Liver (tissue), 9 donors: ENCODE data around the gene GPHA2. TPM values are rescaled to one million over a fixed set of nuclear protein-coding genes. Genes with fewer than 3 reads are reported as not detected.
A peak's percentile ranks its signal among the peaks of the same experiment; 100 is the strongest.

Experiments used
- DNase-seq: peaks from one replicate; pipeline ENCODE4 v3.0.0-alpha.2; 2017; ENCODE audit warnings: low spot score
- H3K27ac ChIP-seq, 2 donors: one replicate each; pipeline ENCODE4 v1.7.0; 2013; ENCODE audit warnings: inconsistent platforms in 2 of 2, low read length in 2 of 2, control low read depth in 1 of 2, low read depth in 1 of 2, mild to moderate bottlenecking in 1 of 2
- H3K27me3 ChIP-seq, 4 donors: one replicate each; pipeline versions ENCODE4 v1.6.1 to v1.7.0; 2013; ENCODE audit warnings: low read length in 3 of 4, inconsistent platforms in 1 of 4, mild to moderate bottlenecking in 1 of 4, moderate library complexity in 1 of 4; ENCODE audit not compliant: control insufficient read depth in 4 of 4, insufficient read depth in 4 of 4
- H3K36me3 ChIP-seq, 4 donors: one replicate each; pipeline versions ENCODE4 v1.6.1 to v1.7.0; 2013; ENCODE audit warnings: low read length in 3 of 4, mild to moderate bottlenecking in 3 of 4, low read depth in 1 of 4, moderate library complexity in 1 of 4; ENCODE audit not compliant: control insufficient read depth in 4 of 4, insufficient read depth in 3 of 4
- H3K4me1 ChIP-seq, 4 donors: one replicate each; pipeline versions ENCODE4 v1.6.1 to v1.7.0; 2013; ENCODE audit warnings: low read length in 3 of 4, mild to moderate bottlenecking in 3 of 4, moderate library complexity in 1 of 4; ENCODE audit not compliant: control insufficient read depth in 4 of 4, insufficient read depth in 4 of 4
- H3K4me3 ChIP-seq, 3 donors: one replicate each; pipeline versions ENCODE4 v1.6.1 to v1.7.0; 2013; ENCODE audit warnings: low read length in 3 of 3, control low read depth in 1 of 3, low read depth in 1 of 3, mild to moderate bottlenecking in 1 of 3
- H3K9ac ChIP-seq, 2 donors: one replicate each; pipeline ENCODE4 v1.7.0; 2013; ENCODE audit warnings: low read length in 2 of 2, mild to moderate bottlenecking in 2 of 2, moderate library complexity in 2 of 2, control low read depth in 1 of 2, low read depth in 1 of 2
- H3K9me3 ChIP-seq, 4 donors: one replicate each; pipeline versions ENCODE4 v1.6.1 to v1.7.0; 2013; ENCODE audit warnings: low read length in 3 of 4; ENCODE audit not compliant: control insufficient read depth in 4 of 4
- ATF3 ChIP-seq: IDR thresholded peaks from 2 replicates; pipeline ENCODE4 v1.6.1; 2016; ENCODE audit warnings: antibody characterized with exemption
- CTCF ChIP-seq: fragments of 150-350 bp; IDR thresholded peaks from 2 replicates; pipeline ENCODE4 v1.5.1; 2017; ENCODE audit warnings: improper control_type of control experiment, low read depth, low read length; ENCODE audit not compliant: missing input control
- EGR1 ChIP-seq, 2 donors: IDR thresholded peaks; 2 replicates each; pipeline ENCODE4 v1.6.1; 2016 to 2018; ENCODE audit warnings: antibody characterized with exemption in 2 of 2, low read depth in 2 of 2
- FOXA1 ChIP-seq: IDR thresholded peaks from 2 replicates; pipeline ENCODE4 v1.6.1; 2016; ENCODE audit warnings: antibody characterized with exemption
- FOXA2 ChIP-seq: IDR thresholded peaks from 2 replicates; pipeline ENCODE4 v1.6.1; 2016; ENCODE audit warnings: antibody characterized with exemption
- GABPA ChIP-seq, 2 donors: IDR thresholded peaks in 1 of 2; conservative IDR thresholded peaks in 1 of 2; 2 replicates each; pipeline ENCODE4 v1.6.1; 2016; ENCODE audit warnings: antibody characterized with exemption in 2 of 2, mild to moderate bottlenecking in 1 of 2, moderate library complexity in 1 of 2
- HNF4A ChIP-seq, 2 donors: conservative IDR thresholded peaks; 2 replicates each; pipeline ENCODE4 v1.6.1; 2016; ENCODE audit warnings: antibody characterized with exemption in 2 of 2, mild to moderate bottlenecking in 2 of 2
- HNF4G ChIP-seq: IDR thresholded peaks from 2 replicates; pipeline ENCODE4 v1.6.1; 2016; ENCODE audit warnings: antibody characterized with exemption
- JUND ChIP-seq, 2 donors: IDR thresholded peaks; 2 replicates each; pipeline ENCODE4 v1.6.1; 2016; ENCODE audit warnings: antibody characterized with exemption in 2 of 2
- MAX ChIP-seq: IDR thresholded peaks from 2 replicates; pipeline ENCODE4 v1.6.1; 2016; ENCODE audit warnings: antibody characterized with exemption
- NR2F2 ChIP-seq: IDR thresholded peaks from 2 replicates; pipeline ENCODE4 v1.6.1; 2016; ENCODE audit warnings: antibody characterized with exemption
- RAD21 ChIP-seq, 2 donors: IDR thresholded peaks; 2 replicates each; pipeline ENCODE4 v1.6.1; 2016; ENCODE audit warnings: antibody characterized with exemption in 2 of 2, mild to moderate bottlenecking in 2 of 2
- REST ChIP-seq: IDR thresholded peaks from 2 replicates; pipeline ENCODE4 v1.6.1; 2016; ENCODE audit warnings: antibody characterized with exemption, mild to moderate bottlenecking
- RXRA ChIP-seq, 2 donors: IDR thresholded peaks; 2 replicates each; pipeline ENCODE4 v1.6.1; 2017 to 2018; ENCODE audit warnings: antibody characterized with exemption in 2 of 2, mild to moderate bottlenecking in 1 of 2
- SP1 ChIP-seq: IDR thresholded peaks from 2 replicates; pipeline ENCODE4 v1.6.1; 2018; ENCODE audit warnings: antibody characterized with exemption, mild to moderate bottlenecking
- TAF1 ChIP-seq: conservative IDR thresholded peaks from 2 replicates; pipeline ENCODE4 v1.6.1; 2016; ENCODE audit warnings: antibody characterized with exemption, mild to moderate bottlenecking
- YY1 ChIP-seq: IDR thresholded peaks from 2 replicates; pipeline ENCODE4 v1.6.1; 2016; ENCODE audit warnings: antibody characterized with exemption, mild to moderate bottlenecking
- ZBTB33 ChIP-seq: IDR thresholded peaks from 2 replicates; pipeline ENCODE4 v1.6.1; 2016; ENCODE audit warnings: antibody characterized with exemption
- WGBS: extraction: QIAGEN DNeasy Blood & Tissue Kit; methylation state at CpG from one replicate; pipeline ENCODE4 v1.1.7; 2013; 5-methylcytosine and 5-hydroxymethylcytosine counted together
- polyA plus RNA-seq, 2 donors: library from polyadenylated mRNA; stranded (reverse) in 1 of 2; unstranded in 1 of 2; fragments of 200-250 nt in 1 of 2; fragments of >200 nt in 1 of 2; fragmentation: Nextera tagmentation in 1 of 2; extraction: Ambion mirVana in 1 of 2; gene quantifications; one replicate each; pipeline versions ENCODE4 v1.2.1 to v1.2.3, GENCODE V29; 2013 to 2015
- total RNA-seq, 2 donors: library from RNA; depleted of rRNA; stranded (reverse); fragments of >200 nt; gene quantifications; one replicate each; pipeline ENCODE4 v1.2.3, GENCODE V29; 2014
- donor health status: healthy.
- donor health status: healthy.
- donor health status: healthy.
- donor health status: healthy.
- donor health status: healthy.

Gene GPHA2
- total and polyA plus RNA-seq, 4 donors: not detected

GRCh38 chr11:64891215-64891848, 44.4 kb downstream of the GPHA2 start:
- peak overlapping the region; percentile 86 to 89 for H3K27ac ChIP-seq
- H3K4me3 ChIP-seq: peak overlapping the region; percentile 50 to 83 (median 81)
- H3K36me3 ChIP-seq: peaks cover 0 to 10% (median 3%) of the 10 kb centered on the region in 4 donors
- no peaks in the 10 kb centered on the region for H3K27me3 ChIP-seq
- H3K9ac ChIP-seq: peak overlapping the region; percentile 29 to 57
- no peak for DNase-seq
- H3K4me1 ChIP-seq: peaks cover 21 to 61% (median 49%) of the 10 kb centered on the region in 4 donors
- 33% methylated on average over 25 of the region's 25 CpGs for WGBS
- TF ChIP-seq FOXA1 (no peak), HNF4A (conservative IDR thresholded peaks at IDR 0.05) (peak; percentile 88 to 96), TAF1 (no peak), SP1 (peak; percentile 71), NR2F2 (peak; percentile 57), YY1 (peak; percentile 73), ATF3 (no peak), HNF4G (peak; percentile 57), RXRA (IDR thresholded peaks at IDR 0.05) (peak; percentile 82 to 92), FOXA2 (no peak), MAX (peak; percentile 85), JUND (IDR thresholded peaks at IDR 0.05) (peak in 1 of 2 donors; percentile 53), EGR1 (IDR thresholded peaks at IDR 0.05; ENCODE audit: low read depth in 2 of 2) (peak in 1 of 2 donors; percentile 65), ZBTB33 (peak; percentile 73), CTCF (no peak), RAD21 (IDR thresholded peaks at IDR 0.05) (peak; percentile 30 to 33), REST (peak; percentile 51), GABPA (IDR thresholded peaks at IDR 0.05 in 1 of 2, conservative IDR thresholded peaks at IDR 0.05 in 1 of 2) (peak in 1 of 2 donors; percentile 45)
- no peaks in the 10 kb centered on the region for H3K9me3 ChIP-seq
